Measurements from ENCODE around the gene HIPK3.

GRCh38 chr11:33366918-33367317, 109.7 kb downstream of the HIPK3 start:
- TF ChIP-seq CTCF (conservative IDR thresholded peaks at IDR 0.05; ENCODE audit: low read depth in 2 of 2) (no peak), EZH2 (IDR thresholded peaks at IDR 0.05; ENCODE audit: low read depth, unreplicated experiment) (no peak), POLR2AphosphoS5 (IDR thresholded peaks at IDR 0.05; ENCODE audit: low read depth) (no peak), EZH2phosphoT487 (IDR thresholded peaks at IDR 0.05; ENCODE audit: unreplicated experiment) (no peak), REST (IDR thresholded peaks at IDR 0.05; ENCODE audit: unreplicated experiment) (no peak), CREB1 (CRISPR knock-in tag; IDR thresholded peaks at IDR 0.05; ENCODE audit: low read depth) (no peak)
